SKM-1 treated with dmso at 0.1 percent for 144 hours (cell line): ENCODE measurements around the gene FALEC.
A peak's percentile ranks its signal among the peaks of the same experiment; 100 is the strongest.

ENCODE experiments used
- DNase-seq: peaks from one replicate; lab custom pipeline; 2025; ENCODE audit not compliant: unreplicated experiment; lab: John Stamatoyannopoulos, UW

FALEC gene

DNA sequence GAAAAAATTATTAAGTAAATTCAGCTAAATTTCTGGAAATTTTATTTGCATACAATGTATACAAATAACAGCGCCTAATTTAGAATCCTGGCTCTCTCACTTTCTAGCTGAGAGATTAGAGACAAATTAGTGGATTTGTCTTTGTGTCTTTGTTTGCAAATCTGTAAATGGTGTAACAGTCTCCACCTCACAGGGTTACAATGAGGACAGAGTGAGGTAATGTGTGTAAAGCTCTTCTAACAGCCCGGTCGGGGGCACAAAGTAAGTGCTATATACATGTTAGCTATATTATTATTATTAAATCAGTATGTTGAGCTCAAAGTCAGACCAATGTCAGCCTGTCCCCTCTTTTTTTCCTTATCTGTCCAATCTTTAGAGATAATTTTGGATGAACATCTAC lies 28.7 kb downstream of the FALEC start:
- no peak for DNase-seq

DNA sequence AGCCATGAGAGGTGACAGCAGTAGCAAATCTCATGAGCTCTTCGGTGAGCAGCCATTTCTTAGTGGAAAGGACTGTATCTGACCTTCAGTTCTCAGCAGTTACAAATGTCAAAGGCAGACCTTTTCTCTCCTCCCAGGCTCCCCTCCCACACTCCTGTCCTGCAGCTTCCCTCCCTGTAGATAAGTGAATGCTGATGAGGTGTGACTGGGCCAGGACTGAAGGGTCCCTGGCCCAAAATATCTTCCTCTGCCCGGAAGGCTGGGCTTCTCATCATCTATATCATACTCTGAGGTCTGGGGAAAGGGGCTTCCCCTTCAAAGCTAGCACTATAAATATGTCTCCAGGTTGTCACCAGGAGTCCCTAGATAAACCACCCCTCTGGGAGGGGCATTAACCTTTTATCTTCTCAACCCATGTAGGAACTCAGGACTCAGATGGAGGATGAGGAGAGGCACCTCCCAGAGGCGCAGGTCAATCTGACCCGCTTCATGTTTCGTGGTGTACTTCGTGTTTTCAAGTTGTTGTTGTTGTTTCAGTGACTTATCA lies 30.0 kb downstream of the FALEC start:
- no peak for DNase-seq

DNA sequence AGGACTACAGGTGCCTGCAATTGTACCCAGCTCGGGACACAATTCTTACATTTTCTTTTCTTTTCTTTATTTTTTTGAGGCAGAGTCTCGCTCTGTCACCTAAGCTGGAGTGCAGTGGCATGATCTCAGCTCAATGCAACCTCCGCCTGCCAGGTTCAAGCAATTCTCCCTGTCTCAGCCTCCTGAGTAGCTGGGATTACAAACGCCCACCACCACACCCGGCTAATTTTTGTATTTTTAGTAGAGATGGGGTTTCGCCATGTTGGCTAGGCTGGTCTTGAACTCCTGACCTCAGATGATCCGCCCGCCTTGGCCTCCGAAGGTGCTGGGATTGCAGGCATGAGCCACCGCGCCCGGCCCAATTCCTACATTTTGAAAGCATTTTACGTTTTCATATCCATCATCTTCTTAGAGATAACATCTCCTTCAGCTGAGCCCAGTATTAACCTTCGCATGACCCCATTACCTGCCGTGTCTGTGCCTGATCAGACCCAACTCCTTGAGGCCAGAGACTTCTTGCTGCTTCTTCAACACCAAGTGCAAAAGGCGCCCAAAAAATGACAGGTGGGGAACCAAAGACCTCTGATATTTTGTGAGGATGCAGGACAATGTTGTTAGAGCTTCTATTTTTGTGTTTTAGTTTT lies 30.9 kb downstream of the FALEC start:
- no peak for DNase-seq

DNA sequence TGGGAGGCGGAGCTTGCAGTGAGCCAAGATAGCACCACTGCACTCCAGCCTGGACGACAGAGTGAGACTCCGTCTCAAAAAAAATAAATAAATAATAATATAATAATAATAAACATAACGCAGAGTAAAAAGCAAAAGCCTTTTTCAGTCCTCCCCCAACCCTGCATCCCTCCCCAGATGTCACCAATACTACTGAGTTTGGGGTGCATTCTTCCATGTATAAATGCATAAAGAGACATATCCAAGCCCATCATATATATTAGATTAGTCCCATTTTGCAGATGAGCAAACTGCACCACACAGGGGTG lies 32.7 kb downstream of the FALEC start:
- DNase-seq: no peak

DNA sequence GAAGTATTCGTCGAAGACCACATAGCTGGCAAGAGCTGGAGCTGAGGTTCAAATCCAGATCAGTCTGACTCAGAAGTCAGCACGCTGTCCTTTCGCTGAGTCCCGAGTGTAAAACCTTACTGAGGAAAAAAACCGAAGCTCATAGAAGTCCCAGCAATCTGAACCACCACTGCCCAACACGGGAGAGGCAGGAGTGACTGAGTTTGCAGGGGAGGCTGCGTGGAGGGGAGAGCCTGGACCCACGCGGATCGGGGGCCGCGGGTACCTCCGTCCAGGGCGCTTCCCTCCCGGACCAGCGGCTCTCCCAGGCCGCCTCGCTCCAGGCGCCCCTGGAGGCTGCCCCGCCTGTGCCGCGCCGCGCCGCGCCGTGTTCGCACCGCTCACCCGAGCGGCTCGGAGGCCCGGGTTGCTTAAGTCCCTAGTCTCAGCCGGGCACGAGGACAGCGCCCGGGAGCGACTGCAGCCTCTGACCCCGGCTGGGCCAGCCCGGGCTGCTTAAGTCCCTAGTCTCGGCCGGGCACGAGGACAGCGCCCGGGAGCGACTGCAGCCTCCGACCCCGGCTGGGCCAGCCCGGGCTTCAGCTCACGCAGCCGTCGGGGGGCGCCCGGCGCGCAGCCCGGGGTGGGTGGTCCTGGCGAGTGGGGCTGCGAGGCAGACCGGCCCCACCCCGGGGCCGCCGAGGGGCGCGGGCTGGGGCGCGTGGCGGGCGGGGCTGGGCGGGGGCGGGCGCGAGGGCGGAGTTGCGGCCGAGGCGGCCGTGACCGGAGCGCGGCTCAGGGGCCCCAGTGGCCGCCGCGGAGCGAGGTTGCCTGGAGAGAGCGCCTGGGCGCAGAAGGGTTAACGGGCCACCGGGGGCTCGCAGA lies 33.3 kb downstream of the FALEC start, which contains the start of gene ADAMTSL4:
TSS of gene ADAMTSL4 (plus strand) at position 777 of the 864 bp plus-strand sequence. CDS start 2,881 bp downstream, outside the sequence.
- DNase-seq: peak; percentile 77

DNA sequence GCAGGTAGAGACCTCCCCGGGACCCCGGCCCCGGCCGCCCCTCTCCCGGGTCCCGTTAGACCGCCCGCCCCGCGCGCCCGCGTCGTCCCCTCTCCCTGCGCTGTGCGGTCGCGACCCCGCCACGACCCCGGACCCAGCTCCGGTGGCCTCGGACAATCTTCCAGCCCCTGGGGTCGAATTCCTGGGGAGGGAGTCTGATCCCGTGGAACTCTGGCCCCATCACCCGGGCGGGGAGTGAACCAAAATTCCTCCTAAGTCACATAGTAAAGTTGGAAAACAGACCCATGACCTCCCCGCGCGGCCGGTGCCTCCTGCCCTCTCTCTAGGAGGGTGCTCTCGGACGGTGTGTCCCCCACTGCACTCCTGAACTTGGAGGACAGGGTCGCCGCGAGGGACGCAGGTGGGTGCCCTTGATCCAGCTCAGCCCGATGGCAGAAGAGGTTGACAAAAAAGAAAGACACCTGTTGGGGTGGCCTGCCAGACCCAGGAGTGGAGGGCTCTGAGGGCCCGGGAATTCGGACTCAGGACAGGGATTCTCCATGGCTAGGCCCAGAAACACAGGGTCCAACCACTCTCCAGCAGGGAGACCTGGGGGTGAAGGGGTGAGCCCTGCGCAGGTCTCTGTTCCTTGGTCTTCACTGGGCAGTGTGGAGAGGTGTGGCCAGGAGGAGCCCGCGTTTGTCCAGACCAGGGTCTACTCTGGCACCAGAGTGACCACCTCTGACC lies 34.1 kb downstream of the FALEC start:
- no peak for DNase-seq

DNA sequence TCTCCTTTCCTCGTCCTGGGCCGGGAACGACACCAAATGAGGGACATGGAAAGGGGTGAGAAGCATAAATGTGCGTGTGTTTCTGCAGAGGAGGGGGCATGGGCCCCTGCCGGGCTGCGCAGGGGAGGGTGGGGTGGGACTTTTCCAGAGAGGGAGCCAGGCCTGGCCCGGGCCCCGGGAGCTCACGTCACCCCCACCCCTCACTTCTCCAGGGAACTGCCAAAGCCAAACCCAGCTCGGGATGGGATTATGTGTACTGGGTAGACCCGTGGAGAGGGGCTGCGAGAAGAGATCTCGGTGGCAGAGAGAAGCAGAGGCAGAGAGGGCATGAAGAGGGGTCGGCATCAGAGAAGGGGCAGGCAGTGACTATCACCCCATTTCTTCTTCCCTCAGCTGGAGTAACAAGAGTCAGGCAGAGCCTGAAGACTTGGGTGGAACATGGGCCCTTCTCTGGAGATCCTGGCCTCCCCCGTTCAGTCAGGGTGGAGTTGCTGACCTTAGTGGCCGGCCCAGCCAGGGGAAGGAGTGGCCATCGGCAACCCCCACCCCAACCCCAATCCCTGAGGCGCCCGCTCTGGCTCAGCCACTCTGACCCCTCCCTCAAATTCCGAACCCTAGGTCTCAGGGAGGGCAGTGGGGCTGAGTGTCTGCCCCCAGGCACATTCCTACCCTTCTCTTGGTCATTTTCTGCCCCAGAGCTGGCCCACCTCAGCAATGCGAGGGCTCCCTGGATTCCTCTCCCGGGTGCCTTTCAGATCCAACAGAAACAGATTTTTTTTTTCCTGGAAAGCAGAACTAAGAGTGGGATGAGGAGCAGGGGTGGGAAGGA lies 34.9 kb downstream of the FALEC start:
- DNase-seq: no peak

DNA sequence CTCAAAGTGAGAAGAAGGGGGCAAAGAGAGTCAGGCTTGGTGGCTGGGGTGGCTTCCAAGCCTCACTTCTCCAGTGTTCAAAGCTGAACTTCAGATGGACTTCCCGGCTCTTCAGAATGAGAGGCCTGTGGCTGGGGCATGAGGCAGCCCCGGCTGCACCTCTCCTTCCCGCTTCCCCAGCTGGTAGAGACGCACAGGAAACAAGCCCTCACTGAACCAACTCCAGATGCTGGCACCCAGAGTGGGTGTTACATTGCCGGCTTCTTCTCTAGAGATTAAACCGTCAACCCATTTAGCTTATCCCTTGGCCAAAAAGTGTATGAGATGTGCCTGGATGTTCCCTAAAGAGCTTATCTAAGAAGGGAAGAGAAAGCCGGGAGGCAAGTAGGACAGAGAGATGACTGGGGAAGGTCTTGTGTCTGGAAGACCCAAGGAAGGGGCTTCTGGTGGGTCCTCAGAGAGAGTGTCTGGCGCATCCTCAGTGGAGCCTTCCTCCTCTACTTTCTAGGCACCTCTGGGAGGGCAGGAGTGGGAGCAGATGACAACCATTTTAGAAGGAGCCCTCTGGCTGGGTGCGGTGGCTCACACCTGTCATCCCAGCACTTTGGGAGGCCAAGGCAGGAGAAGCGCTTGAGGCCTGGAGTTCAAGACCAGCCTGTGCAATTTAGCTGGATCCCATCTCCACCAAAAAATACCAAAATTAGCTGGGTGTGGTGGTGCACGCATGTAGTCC lies 35.7 kb downstream of the FALEC start:
- DNase-seq: no peak

DNA sequence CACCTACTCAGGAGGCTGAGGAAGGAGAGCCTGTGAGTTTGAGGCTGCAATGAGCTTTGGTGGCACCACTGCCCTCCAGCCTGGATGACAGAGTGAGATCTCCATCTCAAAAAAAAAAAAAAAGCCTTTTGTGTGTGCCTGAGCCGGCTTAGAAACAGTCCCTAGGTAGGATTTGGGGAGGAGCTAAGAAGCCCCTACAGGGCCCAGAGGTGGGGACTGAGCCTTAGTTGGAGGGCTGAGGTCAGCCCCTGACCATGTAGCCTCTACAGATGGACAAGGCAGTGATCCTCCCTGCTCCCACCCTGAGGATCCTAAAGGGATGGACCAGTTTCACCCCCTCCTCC lies 36.2 kb downstream of the FALEC start:
- no peak for DNase-seq

DNA sequence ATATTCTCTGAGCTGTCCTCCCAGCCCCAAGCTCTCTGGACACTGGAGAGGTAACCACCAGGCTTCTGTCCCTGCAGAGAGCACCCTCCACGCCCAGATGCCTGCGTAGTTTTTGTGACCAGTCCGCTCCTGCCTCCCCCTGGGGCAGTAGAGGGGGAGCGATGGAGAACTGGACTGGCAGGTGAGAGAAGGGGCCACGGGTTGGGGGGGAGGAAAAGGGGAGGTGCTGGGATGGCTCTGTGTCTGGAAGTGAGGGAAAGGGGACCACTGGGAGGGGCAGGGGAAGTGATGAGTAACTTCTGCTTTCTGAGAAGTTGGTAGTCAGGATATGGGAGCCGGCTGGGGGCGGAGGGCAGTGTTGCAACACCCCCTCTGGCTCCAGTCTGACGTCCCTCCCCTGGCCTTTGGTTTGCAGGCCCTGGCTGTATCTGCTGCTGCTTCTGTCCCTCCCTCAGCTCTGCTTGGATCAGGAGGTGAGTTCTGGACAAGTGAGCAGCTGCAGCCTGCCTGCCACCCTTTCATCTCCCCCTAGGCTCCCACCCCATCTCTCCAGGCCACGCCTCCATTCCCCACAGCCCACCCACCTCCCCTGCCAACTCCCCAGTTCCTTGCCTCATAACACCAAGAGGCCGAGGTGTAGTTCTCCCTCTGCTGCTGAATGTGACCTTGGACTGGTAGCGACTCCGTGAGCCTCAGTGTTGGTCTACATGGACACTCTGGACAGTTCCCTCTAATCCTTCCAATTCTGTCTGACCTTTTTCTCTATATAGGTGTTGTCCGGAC lies 36.8 kb downstream of the FALEC start:
- peak; percentile 99 for DNase-seq

DNA sequence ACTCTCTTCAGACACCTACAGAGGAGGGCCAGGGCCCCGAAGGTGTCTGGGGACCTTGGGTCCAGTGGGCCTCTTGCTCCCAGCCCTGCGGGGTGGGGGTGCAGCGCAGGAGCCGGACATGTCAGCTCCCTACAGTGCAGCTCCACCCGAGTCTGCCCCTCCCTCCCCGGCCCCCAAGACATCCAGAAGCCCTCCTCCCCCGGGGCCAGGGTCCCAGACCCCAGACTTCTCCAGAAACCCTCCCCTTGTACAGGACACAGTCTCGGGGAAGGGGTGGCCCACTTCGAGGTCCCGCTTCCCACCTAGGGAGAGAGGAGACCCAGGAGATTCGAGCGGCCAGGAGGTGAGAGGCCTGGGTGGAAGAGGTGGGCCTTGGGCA lies 37.3 kb downstream of the FALEC start:
- DNase-seq: no peak

DNA sequence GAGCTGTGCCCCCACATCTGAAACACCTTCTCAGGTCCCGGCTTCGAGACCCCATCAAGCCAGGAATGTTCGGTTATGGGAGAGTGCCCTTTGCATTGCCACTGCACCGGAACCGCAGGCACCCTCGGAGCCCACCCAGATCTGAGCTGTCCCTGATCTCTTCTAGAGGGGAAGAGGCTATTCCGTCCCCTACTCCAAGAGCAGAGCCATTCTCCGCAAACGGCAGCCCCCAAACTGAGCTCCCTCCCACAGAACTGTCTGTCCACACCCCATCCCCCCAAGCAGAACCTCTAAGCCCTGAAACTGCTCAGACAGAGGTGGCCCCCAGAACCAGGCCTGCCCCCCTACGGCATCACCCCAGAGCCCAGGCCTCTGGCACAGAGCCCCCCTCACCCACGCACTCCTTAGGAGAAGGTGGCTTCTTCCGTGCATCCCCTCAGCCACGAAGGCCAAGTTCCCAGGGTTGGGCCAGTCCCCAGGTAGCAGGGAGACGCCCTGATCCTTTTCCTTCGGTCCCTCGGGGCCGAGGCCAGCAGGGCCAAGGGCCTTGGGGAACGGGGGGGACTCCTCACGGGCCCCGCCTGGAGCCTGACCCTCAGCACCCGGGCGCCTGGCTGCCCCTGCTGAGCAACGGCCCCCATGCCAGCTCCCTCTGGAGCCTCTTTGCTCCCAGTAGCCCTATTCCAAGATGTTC lies 38.0 kb downstream of the FALEC start:
- DNase-seq: no peak

DNA sequence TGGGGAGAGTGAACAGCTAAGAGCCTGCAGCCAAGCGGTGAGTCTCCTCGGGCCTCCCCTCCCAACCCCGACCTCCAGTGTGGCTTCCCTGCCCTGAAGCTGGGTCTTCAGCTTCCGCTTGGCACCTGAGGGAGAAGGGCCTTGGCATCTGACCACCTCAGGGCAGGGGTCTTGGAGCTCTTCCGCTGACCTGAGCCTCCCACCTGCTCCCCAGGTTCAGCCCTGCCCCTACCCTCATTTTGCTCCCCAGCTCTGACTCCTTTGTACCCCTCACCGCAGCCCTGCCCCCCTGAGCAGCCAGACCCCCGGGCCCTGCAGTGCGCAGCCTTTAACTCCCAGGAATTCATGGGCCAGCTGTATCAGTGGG lies 38.5 kb downstream of the FALEC start:
- no peak for DNase-seq

DNA sequence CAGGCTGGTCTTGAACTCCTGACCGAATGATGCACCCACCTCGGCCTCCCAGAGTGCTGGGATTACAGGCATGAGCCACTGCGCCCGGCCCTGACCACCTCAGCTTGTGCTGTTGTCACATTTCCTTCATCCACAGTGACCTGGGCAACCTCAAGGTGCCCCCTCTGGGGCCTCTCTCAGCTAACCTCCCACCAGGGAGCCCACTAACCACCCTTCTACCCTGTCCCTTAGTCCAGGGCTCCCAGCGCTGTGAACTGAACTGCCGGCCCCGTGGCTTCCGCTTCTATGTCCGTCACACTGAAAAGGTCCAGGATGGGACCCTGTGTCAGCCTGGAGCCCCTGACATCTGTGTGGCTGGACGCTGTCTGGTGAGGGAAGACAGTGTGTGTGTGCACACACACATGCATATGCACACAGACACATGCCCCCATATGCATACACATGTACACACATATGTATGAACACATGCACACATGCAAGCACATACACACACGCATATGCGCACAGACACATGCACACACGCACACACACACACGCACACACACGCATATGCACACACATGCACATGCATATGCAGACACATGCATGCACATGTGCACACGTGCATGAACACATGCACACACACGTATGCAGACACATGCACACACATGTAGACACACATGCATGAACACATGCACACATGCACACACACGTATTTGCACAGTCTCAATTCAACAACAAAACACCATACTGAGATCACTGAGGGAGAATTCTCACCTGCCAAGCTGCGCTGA lies 39.8 kb downstream of the FALEC start:
- no peak for DNase-seq

DNA sequence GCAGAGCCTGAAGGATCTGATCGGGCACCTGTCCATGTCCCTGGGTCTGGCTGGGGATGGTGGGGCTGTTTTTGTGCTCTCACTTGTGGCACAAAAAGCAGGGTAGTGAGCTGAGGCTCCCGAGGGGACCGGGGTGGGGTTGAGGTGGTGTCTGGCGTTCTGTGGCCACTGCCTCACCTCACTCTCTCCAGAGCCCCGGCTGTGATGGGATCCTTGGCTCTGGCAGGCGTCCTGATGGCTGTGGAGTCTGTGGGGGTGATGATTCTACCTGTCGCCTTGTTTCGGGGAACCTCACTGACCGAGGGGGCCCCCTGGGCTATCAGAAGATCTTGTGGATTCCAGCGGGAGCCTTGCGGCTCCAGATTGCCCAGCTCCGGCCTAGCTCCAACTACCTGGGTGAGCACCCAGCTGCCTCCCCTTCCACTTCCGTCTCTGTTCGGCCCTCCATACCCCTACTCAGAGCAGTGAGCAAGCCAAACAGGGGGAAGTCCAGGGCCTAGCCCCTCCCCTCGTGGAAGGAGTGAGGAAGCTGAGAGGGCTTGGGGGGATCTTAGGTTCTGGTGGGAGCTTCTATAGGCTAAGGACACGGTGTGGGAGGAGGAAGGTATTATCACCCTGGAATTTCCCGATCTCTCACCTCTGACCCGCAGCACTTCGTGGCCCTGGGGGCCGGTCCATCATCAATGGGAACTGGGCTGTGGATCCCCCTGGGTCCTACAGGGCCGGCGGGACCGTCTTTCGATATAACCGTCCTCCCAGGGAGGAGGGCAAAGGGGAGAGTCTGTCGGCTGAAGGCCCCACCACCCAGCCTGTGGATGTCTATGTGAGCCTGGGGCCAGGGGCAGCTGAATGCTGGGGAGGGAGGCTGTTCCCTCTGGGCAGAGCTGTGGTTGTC lies 40.7 kb downstream of the FALEC start:
- DNase-seq: no peak

DNA sequence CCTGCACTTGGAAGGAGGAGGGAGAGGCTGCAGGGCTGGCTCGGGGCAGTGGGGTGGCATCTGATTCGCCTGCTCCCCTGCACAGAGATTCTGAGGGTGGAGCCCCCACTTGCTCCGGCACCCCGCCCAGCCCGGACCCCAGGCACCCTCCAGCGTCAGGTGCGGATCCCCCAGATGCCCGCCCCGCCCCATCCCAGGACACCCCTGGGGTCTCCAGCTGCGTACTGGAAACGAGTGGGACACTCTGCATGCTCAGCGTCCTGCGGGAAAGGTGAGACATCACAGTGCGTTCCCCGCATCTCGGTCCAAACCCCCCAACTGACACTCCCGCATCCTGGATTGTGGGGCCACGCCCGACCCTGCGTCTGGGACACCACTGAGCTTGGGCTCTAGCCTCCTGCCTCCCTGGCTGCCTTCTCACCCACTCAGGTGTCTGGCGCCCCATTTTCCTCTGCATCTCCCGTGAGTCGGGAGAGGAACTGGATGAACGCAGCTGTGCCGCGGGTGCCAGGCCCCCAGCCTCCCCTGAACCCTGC lies 41.6 kb downstream of the FALEC start:
- no peak for DNase-seq

DNA sequence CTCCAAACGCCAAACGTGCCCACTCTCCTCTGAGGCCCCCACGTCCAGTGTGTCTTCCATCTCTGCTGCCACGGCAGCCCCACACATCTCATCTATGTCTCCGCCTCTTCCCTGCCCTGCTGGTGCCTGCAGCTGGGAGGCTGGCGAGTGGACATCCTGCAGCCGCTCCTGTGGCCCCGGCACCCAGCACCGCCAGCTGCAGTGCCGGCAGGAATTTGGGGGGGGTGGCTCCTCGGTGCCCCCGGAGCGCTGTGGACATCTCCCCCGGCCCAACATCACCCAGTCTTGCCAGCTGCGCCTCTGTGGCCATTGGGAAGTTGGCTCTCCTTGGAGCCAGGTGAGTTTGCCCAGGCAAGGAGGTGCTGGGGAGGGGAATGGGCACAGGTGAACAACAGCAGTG lies 42.3 kb downstream of the FALEC start:
- DNase-seq: no peak
